Stomach (tissue), 4 donors: ENCODE measurements around the gene DENND6B.

Experiments used
- EP300 ChIP-seq: sonication (generic); formaldehyde crosslinking; IDR thresholded peaks from one replicate; pipeline ENCODE4 v1.6.1; 2017; ENCODE audit warnings: antibody characterized with exemption
- POLR2A ChIP-seq, 4 donors: fragments of 450-650 bp; IDR thresholded peaks; one replicate each; pipeline ENCODE4 v1.6.1; 2016; ENCODE audit warnings: antibody characterized with exemption in 4 of 4, control low read depth in 2 of 4, mild to moderate bottlenecking in 1 of 4, moderate library complexity in 1 of 4
- TF ChIP-seq, protein P1 (sequence below), 7 experiments: fragments of 450-650 bp in 4 of 7; fragments of 200-600 bp in 3 of 7; sonication (generic) in 3 of 7; IDR thresholded peaks; one replicate each; pipeline ENCODE4 v1.5.1; 2016 to 2019; ENCODE audit warnings: antibody characterized with exemption in 7 of 7, control low read depth in 2 of 7, mild to moderate bottlenecking in 1 of 7

DNA sequence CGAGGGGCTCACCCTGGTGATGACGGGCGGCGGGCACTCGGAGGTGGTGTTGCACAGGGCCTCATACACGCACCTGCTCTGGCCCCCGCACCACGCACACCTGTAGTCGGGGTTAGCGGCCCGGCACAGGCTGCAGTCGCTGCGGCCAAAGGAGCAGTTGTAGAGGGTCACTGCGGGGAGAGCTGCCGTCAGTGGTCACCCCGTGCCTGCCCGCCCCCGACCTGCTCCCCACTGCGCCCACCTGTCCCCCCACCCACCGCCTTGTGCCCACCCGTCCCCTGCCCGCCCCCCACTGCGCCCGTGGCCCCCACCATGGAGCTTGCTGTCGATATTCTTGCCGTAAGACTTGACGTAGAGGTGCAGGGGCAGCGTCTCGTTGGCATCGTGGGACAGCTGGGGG lies 43.0 kb downstream of the DENND6B start:
- TF ChIP-seq, protein P1, sequence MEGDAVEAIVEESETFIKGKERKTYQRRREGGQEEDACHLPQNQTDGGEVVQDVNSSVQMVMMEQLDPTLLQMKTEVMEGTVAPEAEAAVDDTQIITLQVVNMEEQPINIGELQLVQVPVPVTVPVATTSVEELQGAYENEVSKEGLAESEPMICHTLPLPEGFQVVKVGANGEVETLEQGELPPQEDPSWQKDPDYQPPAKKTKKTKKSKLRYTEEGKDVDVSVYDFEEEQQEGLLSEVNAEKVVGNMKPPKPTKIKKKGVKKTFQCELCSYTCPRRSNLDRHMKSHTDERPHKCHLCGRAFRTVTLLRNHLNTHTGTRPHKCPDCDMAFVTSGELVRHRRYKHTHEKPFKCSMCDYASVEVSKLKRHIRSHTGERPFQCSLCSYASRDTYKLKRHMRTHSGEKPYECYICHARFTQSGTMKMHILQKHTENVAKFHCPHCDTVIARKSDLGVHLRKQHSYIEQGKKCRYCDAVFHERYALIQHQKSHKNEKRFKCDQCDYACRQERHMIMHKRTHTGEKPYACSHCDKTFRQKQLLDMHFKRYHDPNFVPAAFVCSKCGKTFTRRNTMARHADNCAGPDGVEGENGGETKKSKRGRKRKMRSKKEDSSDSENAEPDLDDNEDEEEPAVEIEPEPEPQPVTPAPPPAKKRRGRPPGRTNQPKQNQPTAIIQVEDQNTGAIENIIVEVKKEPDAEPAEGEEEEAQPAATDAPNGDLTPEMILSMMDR (IDR thresholded peaks at IDR 0.05): no peak
- TF ChIP-seq EP300: no peak
- no peak for TF ChIP-seq POLR2A (IDR thresholded peaks at IDR 0.05)
